GM10266 (cell line): ENCODE measurements around the gene RASGRP1.

Experiments used
- DNase-seq: peaks from one replicate; pipeline ENCODE4 v3.0.0; 2012; ENCODE audit errors: extremely low spot score
- TF ChIP-seq, protein P1 (sequence below): IDR thresholded peaks from 2 replicates; pipeline ENCODE4 v1.5.1; 2012; ENCODE audit warnings: mild to moderate bottlenecking, low read depth; ENCODE audit not compliant: control insufficient read depth, insufficient read depth; ENCODE audit errors: missing control alignments

The RASGRP1 gene

DNA sequence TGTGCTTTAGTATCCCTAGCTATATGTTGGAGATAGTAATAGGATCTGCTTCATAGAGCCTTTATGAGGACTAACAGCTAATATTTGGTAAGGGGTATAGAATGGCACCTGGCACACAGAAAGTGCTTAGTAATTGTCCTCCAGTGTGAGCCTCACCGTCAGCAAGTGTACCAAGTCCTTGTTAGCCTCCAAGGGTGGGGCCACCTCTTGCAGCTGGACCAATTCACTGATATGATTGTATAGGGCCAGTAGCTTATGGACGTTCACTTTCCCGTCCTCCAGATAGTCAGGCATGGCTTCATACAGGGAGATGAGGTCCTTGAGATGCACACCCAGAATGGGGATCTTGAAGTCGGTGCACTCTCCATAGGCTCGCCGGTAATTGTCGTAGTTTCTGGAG is 57.0 kb downstream of the RASGRP1 start:
- TF ChIP-seq, protein P1, sequence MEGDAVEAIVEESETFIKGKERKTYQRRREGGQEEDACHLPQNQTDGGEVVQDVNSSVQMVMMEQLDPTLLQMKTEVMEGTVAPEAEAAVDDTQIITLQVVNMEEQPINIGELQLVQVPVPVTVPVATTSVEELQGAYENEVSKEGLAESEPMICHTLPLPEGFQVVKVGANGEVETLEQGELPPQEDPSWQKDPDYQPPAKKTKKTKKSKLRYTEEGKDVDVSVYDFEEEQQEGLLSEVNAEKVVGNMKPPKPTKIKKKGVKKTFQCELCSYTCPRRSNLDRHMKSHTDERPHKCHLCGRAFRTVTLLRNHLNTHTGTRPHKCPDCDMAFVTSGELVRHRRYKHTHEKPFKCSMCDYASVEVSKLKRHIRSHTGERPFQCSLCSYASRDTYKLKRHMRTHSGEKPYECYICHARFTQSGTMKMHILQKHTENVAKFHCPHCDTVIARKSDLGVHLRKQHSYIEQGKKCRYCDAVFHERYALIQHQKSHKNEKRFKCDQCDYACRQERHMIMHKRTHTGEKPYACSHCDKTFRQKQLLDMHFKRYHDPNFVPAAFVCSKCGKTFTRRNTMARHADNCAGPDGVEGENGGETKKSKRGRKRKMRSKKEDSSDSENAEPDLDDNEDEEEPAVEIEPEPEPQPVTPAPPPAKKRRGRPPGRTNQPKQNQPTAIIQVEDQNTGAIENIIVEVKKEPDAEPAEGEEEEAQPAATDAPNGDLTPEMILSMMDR: no peak
- no peak for DNase-seq

DNA sequence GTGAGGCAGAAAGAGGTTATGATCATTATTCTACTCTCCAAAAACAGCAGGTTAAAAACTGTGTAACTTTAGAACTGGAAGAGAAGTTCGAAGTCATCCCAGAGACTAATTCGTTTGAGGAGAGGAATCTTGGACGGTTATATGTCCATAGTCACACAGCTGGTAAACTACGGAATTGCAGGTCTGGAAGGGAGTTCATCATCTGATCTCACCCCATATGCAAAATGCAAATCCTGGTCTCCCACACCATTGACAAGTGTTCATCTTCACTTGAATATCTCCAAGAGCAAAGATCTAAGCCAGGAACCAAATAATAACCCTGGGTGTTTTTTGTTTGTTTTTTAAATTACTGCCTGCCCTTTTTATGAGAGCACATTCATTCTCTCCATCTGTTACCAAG is 57.6 kb downstream of the RASGRP1 start:
- no peak for DNase-seq

DNA sequence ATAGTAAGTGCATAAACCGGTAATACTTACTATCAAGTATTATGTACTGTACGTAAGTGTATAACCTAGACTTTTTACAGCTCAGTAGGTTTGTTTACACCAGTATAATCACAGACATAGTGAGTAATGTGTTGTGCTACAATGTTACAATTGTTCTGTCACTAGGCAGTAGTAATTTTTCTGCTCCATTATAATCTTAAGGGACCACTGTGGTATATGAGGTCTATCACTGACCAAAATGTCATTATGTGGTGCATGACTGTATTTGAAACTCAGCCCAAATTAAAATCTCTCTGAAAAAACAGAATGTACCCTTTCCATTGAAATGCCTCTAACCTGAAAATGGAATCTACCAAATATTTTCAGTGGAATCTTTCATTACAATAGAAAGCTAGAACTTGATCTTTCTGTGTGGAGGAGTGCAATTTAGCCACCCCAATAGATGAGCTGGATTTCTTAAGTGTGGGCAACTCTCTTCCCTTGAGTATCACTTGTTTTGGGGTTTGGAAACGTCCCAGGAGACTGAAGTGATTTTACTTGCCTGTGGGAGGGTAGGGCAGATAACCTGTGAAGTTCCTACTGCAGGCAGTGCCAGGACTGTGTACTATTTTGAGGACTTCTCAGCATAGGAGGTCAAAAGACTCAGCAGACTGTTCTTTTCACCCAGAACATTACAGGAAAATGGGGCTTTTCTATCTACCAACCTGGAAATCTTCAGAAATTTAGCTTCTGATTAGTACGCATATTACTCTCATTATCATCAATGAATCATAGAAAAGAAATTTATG is 59.7 kb downstream of the RASGRP1 start:
- no peak for DNase-seq
- TF ChIP-seq, protein P1: no peak

More for the DNA sequence above, 57.6 kb downstream of the RASGRP1 start:
- TF ChIP-seq, protein P1: no peak

DNA sequence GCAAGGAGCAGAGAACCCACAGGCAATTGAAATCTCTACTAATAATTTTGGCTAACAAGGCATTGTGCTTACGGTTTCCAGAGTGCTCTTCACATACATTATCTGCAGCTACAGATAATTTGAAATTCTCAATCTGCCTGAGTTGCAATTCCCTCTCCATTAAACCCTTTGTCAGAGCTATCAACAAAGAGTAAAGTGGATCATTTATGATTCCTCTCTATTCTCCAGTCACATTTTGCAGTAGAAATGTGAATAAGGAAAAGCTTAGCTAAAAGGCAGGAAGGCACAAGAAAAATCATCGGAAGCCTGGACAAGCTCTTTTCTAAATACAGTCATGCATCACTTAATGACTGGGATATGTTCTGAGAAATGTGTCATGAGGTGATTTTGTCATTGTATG is 61.1 kb downstream of the RASGRP1 start:
- TF ChIP-seq, protein P1: no peak
- DNase-seq: no peak

DNA sequence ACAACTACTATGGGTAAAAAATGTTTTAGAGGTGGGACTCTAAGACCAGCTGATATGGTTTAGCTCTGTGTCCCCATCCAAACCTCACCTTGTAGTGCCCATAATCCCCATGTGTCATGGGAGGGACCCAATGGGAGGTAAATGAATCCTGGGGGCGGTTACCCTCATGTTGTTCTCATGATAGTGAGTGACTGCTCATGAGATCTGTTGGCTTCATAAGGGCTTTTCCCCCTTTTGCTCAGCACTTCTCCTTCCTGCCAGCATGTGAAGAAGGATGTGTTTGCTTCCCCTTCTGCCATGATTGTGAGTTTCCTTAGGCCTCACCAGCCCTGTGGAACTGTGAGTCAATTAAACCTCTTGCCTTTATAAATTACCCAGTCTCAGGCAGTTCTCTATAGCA is 65.0 kb downstream of the RASGRP1 start:
- TF ChIP-seq, protein P1: no peak
- DNase-seq: no peak

DNA sequence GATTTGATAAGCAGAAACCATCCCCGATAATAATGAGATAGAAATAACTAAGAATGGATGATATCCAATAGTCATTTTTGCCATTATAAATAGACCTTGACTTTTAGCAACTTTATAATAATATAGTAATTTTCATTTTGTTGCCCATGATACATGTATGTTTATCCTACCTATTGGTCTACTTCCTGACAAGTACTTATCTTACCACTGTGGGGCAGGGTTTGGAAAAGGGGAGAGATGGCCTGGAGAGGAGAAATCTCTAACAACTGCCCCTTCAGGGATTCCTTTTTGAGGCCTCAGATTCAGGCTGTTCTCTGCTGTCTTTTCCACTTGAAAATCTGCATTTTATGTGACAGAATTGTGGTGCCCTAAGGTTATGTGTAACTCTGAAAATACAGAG is 68.5 kb downstream of the RASGRP1 start:
- TF ChIP-seq, protein P1: no peak
- no peak for DNase-seq

DNA sequence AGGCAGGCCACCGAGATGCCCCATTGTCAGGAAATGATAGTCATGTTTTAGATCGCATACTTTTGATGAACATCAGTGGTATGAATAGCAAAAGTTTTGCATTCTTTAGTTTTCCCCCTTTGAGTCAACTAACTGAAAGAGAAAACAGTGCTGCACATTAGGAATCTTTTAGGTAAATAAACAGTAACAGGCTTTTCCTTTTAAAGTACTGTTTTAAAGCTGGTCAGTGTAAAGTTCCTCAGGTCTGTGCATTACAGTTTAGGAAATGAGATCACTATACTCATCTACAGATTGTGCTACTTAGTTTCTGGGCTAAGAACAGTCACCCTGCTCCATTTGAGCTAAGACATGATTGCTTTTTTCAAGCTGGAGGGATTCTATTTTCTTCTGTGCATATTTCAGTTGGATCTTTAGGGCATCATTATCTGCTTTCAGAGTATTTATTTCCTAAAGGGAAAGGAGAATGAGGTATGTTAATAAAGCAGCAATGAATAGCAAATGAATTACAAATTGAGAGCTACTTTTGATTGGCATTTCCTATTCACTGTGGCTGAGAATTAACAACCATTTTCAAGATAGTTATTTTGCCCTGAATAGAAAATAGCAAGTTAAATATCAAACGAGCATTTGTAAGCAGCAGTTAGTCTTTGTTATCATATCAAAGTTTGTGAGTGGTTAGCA is 74.2 kb downstream of the RASGRP1 start:
- TF ChIP-seq, protein P1: no peak
- no peak for DNase-seq
